KMS-11 (cell line): ENCODE data around the gene FAM81B.
"Not testable (repeated sequence)": the region's sequence is repeated elsewhere in the genome, so short reads cannot be mapped to it uniquely, and the experiment has no call there.

ENCODE experiments used
- H2AFZ ChIP-seq: fragments of 200-600 bp; sonication (generic); 2 replicates; pipeline ENCODE4 v1.6.1; 2016; ENCODE audit warnings: antibody characterized with exemption, mixed run types, low read depth
- H3K27ac ChIP-seq: fragments of 200-600 bp; sonication (generic); 2 replicates; pipeline ENCODE4 v1.6.1; 2016; ENCODE audit warnings: mild to moderate bottlenecking, mixed run types
- H3K27me3 ChIP-seq: fragments of 200-600 bp; sonication (generic); 2 replicates; pipeline ENCODE4 v1.6.1; 2017; ENCODE audit warnings: mild to moderate bottlenecking, low read depth, mixed run types, moderate library complexity; ENCODE audit not compliant: insufficient read depth
- H3K36me3 ChIP-seq: fragments of 200-600 bp; sonication (generic); 2 replicates; pipeline ENCODE4 v1.6.1; 2017; ENCODE audit warnings: mild to moderate bottlenecking, mixed run types; ENCODE audit not compliant: insufficient read depth
- H3K4me1 ChIP-seq: fragments of 200-600 bp; sonication (generic); 2 replicates; pipeline ENCODE4 v1.6.1; 2016; ENCODE audit warnings: mild to moderate bottlenecking, low read depth, mixed run types; ENCODE audit not compliant: poor library complexity, severe bottlenecking
- H3K4me2 ChIP-seq: fragments of 200-600 bp; sonication (generic); 2 replicates; pipeline ENCODE4 v1.7.0; 2016; ENCODE audit warnings: mild to moderate bottlenecking, mixed run types
- H3K4me3 ChIP-seq: fragments of 200-600 bp; sonication (generic); IDR thresholded peaks from 2 replicates; pipeline ENCODE4 v1.6.1; 2017; ENCODE audit warnings: low read depth, low read length, mixed read lengths; ENCODE audit not compliant: insufficient read depth
- H3K79me2 ChIP-seq: fragments of 200-600 bp; sonication (generic); 2 replicates; pipeline ENCODE4 v1.6.1; 2016; ENCODE audit warnings: low read depth, mixed run types; ENCODE audit not compliant: insufficient read depth
- H3K9ac ChIP-seq: fragments of 200-600 bp; sonication (generic); 2 replicates; pipeline ENCODE4 v1.6.1; 2016; ENCODE audit warnings: mild to moderate bottlenecking, mixed run types
- H4K20me1 ChIP-seq: fragments of 200-600 bp; sonication (generic); 2 replicates; pipeline ENCODE4 v1.6.1; 2016; ENCODE audit warnings: mild to moderate bottlenecking, mixed run types; ENCODE audit not compliant: insufficient read depth
- TF ChIP-seq, protein P1 (sequence below): fragments of 200-600 bp; sonication (generic); conservative IDR thresholded peaks from 2 replicates; pipeline ENCODE4 v1.6.1; 2017; ENCODE audit warnings: low read depth, mild to moderate bottlenecking, antibody characterized with exemption, low read length, moderate library complexity, mixed read lengths

FAM81B gene

DNA sequence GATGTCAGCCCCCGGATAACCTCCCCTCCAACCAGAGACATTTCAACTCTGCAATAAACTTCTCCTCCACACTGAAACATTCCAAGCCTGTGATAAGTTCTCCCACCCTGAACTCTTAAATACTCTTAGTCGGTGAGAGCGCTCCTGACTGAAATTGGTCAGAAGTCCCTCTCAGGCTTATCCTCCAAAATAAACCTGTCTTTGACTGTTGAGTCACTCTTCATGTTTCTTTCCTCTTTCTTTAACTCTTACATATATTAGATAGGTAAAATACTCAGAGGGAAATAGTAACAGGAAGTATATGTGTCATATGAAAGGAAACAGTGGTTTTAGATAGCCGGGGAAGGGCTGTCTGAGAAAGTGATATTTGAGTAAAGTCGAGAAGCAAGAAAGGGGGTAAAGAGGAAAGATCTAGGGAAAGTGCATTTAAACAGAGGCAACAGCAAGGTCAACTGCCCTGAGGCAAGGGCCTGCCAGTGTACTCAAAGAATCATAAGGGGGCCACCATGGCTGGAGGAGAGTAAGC lies 11.0 kb upstream of the FAM81B start:
- Histone ChIP-seq H3K4me1 (no peaks in the 10 kb centered on the region), H3K4me3 (no peak overlapping the region), H3K4me2 (no peak overlapping the region), H3K36me3 (no peaks in the 10 kb centered on the region), H3K27me3 (no peaks in the 10 kb centered on the region), H3K9ac (no peak overlapping the region), H4K20me1 (no peaks in the 10 kb centered on the region), H3K27ac (no peak overlapping the region), H3K79me2 (no peaks in the 10 kb centered on the region), H2AFZ (no peak overlapping the region)
- TF ChIP-seq, protein P1, sequence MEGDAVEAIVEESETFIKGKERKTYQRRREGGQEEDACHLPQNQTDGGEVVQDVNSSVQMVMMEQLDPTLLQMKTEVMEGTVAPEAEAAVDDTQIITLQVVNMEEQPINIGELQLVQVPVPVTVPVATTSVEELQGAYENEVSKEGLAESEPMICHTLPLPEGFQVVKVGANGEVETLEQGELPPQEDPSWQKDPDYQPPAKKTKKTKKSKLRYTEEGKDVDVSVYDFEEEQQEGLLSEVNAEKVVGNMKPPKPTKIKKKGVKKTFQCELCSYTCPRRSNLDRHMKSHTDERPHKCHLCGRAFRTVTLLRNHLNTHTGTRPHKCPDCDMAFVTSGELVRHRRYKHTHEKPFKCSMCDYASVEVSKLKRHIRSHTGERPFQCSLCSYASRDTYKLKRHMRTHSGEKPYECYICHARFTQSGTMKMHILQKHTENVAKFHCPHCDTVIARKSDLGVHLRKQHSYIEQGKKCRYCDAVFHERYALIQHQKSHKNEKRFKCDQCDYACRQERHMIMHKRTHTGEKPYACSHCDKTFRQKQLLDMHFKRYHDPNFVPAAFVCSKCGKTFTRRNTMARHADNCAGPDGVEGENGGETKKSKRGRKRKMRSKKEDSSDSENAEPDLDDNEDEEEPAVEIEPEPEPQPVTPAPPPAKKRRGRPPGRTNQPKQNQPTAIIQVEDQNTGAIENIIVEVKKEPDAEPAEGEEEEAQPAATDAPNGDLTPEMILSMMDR = no peak

DNA sequence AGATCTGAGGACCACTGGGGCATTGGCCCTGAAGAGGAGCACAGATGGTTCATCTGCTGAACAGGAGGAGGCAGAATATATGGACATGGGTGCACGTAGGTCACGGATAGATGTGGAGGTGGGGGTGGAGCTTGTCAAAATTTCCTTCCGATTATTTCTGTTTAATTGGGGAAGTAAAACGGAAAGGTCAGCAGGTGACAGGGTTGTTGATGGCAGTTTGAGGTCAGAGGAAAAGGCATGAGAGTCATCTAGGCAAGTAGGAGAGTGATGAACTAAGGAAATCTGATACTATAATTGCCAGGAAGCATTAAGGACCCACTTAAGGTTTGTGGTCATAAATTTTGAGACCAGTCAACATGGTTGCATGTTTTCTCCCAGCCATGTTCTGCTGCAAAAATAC lies 8.4 kb upstream of the FAM81B start:
- no peaks in the 10 kb centered on the region for H4K20me1 ChIP-seq
- no peaks in the 10 kb centered on the region for H3K4me1 ChIP-seq
- H3K4me2 ChIP-seq = no peak overlapping the region
- no peak overlapping the region for H3K4me3 ChIP-seq
- H3K79me2 ChIP-seq = no peaks in the 10 kb centered on the region
- no peak overlapping the region for H3K9ac ChIP-seq
- H3K27ac ChIP-seq = no peak overlapping the region
- no peak overlapping the region for H2AFZ ChIP-seq
- TF ChIP-seq, protein P1 = no peak
- H3K36me3 ChIP-seq = no peaks in the 10 kb centered on the region
- no peaks in the 10 kb centered on the region for H3K27me3 ChIP-seq

DNA sequence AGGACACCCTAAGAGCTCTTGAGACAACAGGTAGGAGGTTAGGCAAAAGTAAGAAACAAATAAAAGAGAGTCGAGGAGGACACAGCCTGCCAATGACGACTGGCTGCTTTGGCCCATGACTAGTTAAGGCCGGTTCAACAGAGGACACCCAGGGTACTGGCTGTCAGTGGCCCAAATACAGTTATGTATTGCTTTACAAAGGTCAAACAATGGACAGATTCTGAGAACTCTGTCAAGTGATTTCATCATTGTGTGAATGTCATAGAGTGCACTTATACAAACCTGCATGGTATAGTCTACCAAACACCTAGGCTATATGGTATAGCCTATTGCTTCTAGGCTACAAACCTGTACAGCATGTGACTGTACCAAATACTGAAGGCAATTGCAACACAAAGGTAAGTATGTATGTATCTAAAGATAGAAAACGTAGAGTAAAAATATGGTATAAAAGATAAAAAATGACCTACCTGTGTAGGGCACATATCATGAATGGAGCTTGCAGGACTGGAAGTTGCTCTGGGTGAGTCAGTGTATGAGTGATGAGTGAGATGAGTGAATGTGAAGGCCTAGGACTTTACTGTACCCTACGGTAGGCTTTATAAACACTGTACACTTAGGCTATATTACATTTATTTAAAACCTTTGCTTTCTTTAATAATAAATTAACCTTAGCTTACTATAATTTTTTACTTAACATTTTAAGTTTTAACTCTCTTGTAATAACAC lies 6.5 kb upstream of the FAM81B start:
- no peak overlapping the region for H3K4me3 ChIP-seq
- H4K20me1 ChIP-seq = no peaks in the 10 kb centered on the region
- H3K9ac ChIP-seq = no peak overlapping the region
- no peaks in the 10 kb centered on the region for H3K27me3 ChIP-seq
- TF ChIP-seq, protein P1 = no peak
- no peaks in the 10 kb centered on the region for H3K4me1 ChIP-seq
- H2AFZ ChIP-seq = no peak overlapping the region
- H3K4me2 ChIP-seq = no peak overlapping the region
- no peak overlapping the region for H3K27ac ChIP-seq
- no peaks in the 10 kb centered on the region for H3K79me2 ChIP-seq
- H3K36me3 ChIP-seq = no peaks in the 10 kb centered on the region

DNA sequence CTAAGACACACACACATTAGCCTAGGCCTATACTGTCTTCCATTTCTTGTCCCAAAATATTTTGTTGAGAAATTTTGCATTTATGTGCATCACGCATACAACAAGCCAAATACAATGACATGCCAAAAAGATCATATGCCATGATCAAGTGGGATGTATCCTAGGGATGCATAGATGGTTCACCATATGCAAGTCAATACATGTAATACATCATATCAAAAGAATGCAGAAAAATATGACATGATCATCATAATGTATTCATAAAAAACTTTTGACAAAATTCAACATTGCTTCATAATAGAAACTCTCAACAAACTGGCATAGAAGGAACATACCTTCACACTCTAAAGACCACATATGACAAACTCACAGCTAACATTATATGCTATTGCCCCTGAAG lies 5.8 kb upstream of the FAM81B start:
- no peak overlapping the region for H3K4me3 ChIP-seq
- no peak overlapping the region for H2AFZ ChIP-seq
- H3K4me2 ChIP-seq = no peak overlapping the region
- H3K36me3 ChIP-seq = no peaks in the 10 kb centered on the region
- H3K79me2 ChIP-seq = no peaks in the 10 kb centered on the region
- TF ChIP-seq, protein P1 = no peak
- no peaks in the 10 kb centered on the region for H3K27me3 ChIP-seq
- H3K4me1 ChIP-seq = no peaks in the 10 kb centered on the region
- no peaks in the 10 kb centered on the region for H4K20me1 ChIP-seq
- H3K9ac ChIP-seq = no peak overlapping the region
- H3K27ac ChIP-seq = no peak overlapping the region

DNA sequence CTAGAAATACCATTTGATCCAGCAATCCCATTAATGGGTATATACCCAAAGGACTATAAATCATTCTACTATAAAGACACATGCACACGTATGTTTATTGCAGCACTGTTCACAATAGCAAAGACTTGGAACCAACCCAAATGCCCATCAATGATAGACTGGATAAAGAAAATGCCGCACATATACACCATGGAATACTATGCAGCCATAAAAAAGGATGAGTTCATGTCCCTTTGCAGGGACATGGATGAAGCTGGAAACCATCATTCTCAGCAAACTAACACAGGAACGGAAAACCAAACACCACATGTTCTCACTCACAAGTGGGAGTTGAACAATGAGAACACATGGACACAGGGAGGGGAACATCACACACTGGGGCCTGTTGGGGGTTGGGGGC lies 799 bp downstream of the FAM81B start:
- H3K4me3 ChIP-seq, H3K4me2 ChIP-seq, H3K4me1 ChIP-seq, H3K79me2 ChIP-seq, H3K9ac ChIP-seq, H3K27me3 ChIP-seq, H3K36me3 ChIP-seq, H2AFZ ChIP-seq, H4K20me1 ChIP-seq, H3K27ac ChIP-seq: not testable (repeated sequence)
